A673 (cell line): ENCODE results near the gene FOXRED1.

Source experiments
- EZH2 ChIP-seq: fragments of 200-600 bp; sonication (generic); IDR thresholded peaks from 2 replicates; pipeline ENCODE4 v1.6.1; 2017; ENCODE audit warnings: borderline replicate concordance, low read depth, mild to moderate bottlenecking, mixed read lengths, antibody characterized with exemption, low read length; ENCODE audit not compliant: poor library complexity, severe bottlenecking
- TF ChIP-seq, protein P1 (sequence below): fragments of 300-800, 200-600 bp; sonication (generic); conservative IDR thresholded peaks from 2 replicates; pipeline ENCODE4 v1.5.1; 2017; ENCODE audit warnings: low read depth, mild to moderate bottlenecking, antibody characterized with exemption, low read length, moderate library complexity, mixed read lengths

- TF ChIP-seq, protein P1, sequence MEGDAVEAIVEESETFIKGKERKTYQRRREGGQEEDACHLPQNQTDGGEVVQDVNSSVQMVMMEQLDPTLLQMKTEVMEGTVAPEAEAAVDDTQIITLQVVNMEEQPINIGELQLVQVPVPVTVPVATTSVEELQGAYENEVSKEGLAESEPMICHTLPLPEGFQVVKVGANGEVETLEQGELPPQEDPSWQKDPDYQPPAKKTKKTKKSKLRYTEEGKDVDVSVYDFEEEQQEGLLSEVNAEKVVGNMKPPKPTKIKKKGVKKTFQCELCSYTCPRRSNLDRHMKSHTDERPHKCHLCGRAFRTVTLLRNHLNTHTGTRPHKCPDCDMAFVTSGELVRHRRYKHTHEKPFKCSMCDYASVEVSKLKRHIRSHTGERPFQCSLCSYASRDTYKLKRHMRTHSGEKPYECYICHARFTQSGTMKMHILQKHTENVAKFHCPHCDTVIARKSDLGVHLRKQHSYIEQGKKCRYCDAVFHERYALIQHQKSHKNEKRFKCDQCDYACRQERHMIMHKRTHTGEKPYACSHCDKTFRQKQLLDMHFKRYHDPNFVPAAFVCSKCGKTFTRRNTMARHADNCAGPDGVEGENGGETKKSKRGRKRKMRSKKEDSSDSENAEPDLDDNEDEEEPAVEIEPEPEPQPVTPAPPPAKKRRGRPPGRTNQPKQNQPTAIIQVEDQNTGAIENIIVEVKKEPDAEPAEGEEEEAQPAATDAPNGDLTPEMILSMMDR, result no peak
- no peak for TF ChIP-seq EZH2
These were observed 8.8 kb downstream of the FOXRED1 start for GRCh38 chr11:126277780-126278179.
